NOMO-1 treated with dmso at 0.1 percent for 144 hours (cell line): ENCODE data around the gene SACM1L.
"Not testable (repeated sequence)": the region's sequence is repeated elsewhere in the genome, so short reads cannot be mapped to it uniquely, and the experiment has no call there.

Source experiments
- DNase-seq: peaks from one replicate; lab custom pipeline; 2025; ENCODE audit not compliant: unreplicated experiment; lab: John Stamatoyannopoulos, UW

SACM1L gene

GRCh38 chr3:45666757-45667431, 22.3 kb upstream of the SACM1L start:
- DNase-seq: no peak

- no peak for DNase-seq
These were observed 21.6 kb upstream of the SACM1L start for GRCh38 chr3:45667569-45667934.

GRCh38 chr3:45670436-45670835, 18.8 kb upstream of the SACM1L start:
- no peak for DNase-seq

GRCh38 chr3:45670991-45671390, 18.2 kb upstream of the SACM1L start:
- no peak for DNase-seq

GRCh38 chr3:45673273-45673672, 15.9 kb upstream of the SACM1L start:
- DNase-seq: no peak

GRCh38 chr3:45676325-45677032, 12.7 kb upstream of the SACM1L start:
- no peak for DNase-seq

GRCh38 chr3:45677033-45677446, 12.2 kb upstream of the SACM1L start:
- DNase-seq: peak; percentile 76

- DNase-seq: no peak
These were observed 11.4 kb upstream of the SACM1L start for GRCh38 chr3:45677841-45678240.

- peak; percentile 49 for DNase-seq
These were observed 9.4 kb upstream of the SACM1L start for GRCh38 chr3:45679805-45680204.

GRCh38 chr3:45681221-45681620, 8.0 kb upstream of the SACM1L start:
- DNase-seq: no peak

- no peak for DNase-seq
These were observed 7.3 kb upstream of the SACM1L start for GRCh38 chr3:45681846-45682245.

- no peak for DNase-seq
These were observed 6.9 kb upstream of the SACM1L start for GRCh38 chr3:45682311-45682710.

GRCh38 chr3:45682786-45683185, 6.4 kb upstream of the SACM1L start:
- no peak for DNase-seq

GRCh38 chr3:45683417-45684326, 5.5 kb upstream of the SACM1L start:
- DNase-seq: no peak

GRCh38 chr3:45684327-45684892, 4.8 kb upstream of the SACM1L start:
- no peak for DNase-seq

GRCh38 chr3:45685722-45686121, 3.5 kb upstream of the SACM1L start:
- DNase-seq: not testable (repeated sequence)

GRCh38 chr3:45686850-45687249, 2.3 kb upstream of the SACM1L start:
- no peak for DNase-seq

- no peak for DNase-seq
These were observed 1.4 kb upstream of the SACM1L start for GRCh38 chr3:45687828-45688193.

- DNase-seq: no peak
These were observed 858 bp upstream of the SACM1L start for GRCh38 chr3:45688194-45688881.

GRCh38 chr3:45689787-45690145, 570 bp downstream of the SACM1L start:
- DNase-seq: no peak
